NCI-H128 (cell line): Measurements from ENCODE around the gene VCL.
"Not testable (repeated sequence)": the region's sequence is repeated elsewhere in the genome, so short reads cannot be mapped to it uniquely, and the experiment has no call there.

Source experiments
- DNase-seq: peaks from one replicate; lab custom pipeline; 2025; ENCODE audit not compliant: unreplicated experiment; lab: John Stamatoyannopoulos, UW

The VCL gene

GRCh38 chr10:74000892-74001669 is 3.2 kb downstream of the VCL start:
- DNase-seq: no peak

GRCh38 chr10:74006269-74006668 is 8.4 kb downstream of the VCL start:
- no peak for DNase-seq

GRCh38 chr10:74008212-74008731 is 10.4 kb downstream of the VCL start:
- DNase-seq: no peak

GRCh38 chr10:74011017-74011416 is 13.1 kb downstream of the VCL start:
- no peak for DNase-seq

GRCh38 chr10:74011770-74012169 is 13.9 kb downstream of the VCL start:
- DNase-seq: no peak

GRCh38 chr10:74012480-74012879 is 14.6 kb downstream of the VCL start:
- DNase-seq: no peak

GRCh38 chr10:74013004-74013403 is 15.1 kb downstream of the VCL start:
- no peak for DNase-seq

GRCh38 chr10:74014574-74014973 is 16.7 kb downstream of the VCL start:
- not testable (repeated sequence) for DNase-seq

GRCh38 chr10:74018241-74018640 is 20.3 kb downstream of the VCL start:
- DNase-seq: no peak

- no peak for DNase-seq
Measured at GRCh38 chr10:74021248-74022055, 23.5 kb downstream of the VCL start.

GRCh38 chr10:74022926-74023629 is 25.2 kb downstream of the VCL start:
- DNase-seq: no peak

- no peak for DNase-seq
Measured at GRCh38 chr10:74024600-74024999, 26.7 kb downstream of the VCL start.

GRCh38 chr10:74025380-74025978 is 27.6 kb downstream of the VCL start:
- DNase-seq: no peak

- DNase-seq: no peak
Measured at GRCh38 chr10:74026428-74027015, 28.6 kb downstream of the VCL start.

GRCh38 chr10:74027702-74028101 is 29.8 kb downstream of the VCL start:
- no peak for DNase-seq

GRCh38 chr10:74029943-74030342 is 32.0 kb downstream of the VCL start:
- DNase-seq: no peak

- DNase-seq: not testable (repeated sequence)
Measured at GRCh38 chr10:74032208-74032607, 34.3 kb downstream of the VCL start.

- DNase-seq: no peak
Measured at GRCh38 chr10:74032900-74033655, 35.2 kb downstream of the VCL start.

GRCh38 chr10:74033702-74034101 is 35.8 kb downstream of the VCL start:
- DNase-seq: no peak

GRCh38 chr10:74034301-74034700 is 36.4 kb downstream of the VCL start:
- no peak for DNase-seq
